Astrocyte of the spinal cord (primary cell): ENCODE data around the gene PROC.

Source experiments
- DNase-seq: peaks from one replicate; pipeline ENCODE4 v3.0.0; 2011; ENCODE audit warnings: low read depth, low spot score
- H3K4me3 ChIP-seq: 2 replicates; pipeline ENCODE4 v1.5.1; 2011; ENCODE audit warnings: low read depth, mild to moderate bottlenecking, low read length, moderate library complexity
- in situ Hi-C: cut with HindIII; loops from 2 replicates; pipeline ENCODE4 v1.10.0; 2017; ENCODE audit warnings: low sequenced_read_pairs
- TF ChIP-seq, protein P1 (sequence below): IDR thresholded peaks from 2 replicates; pipeline ENCODE4 v1.5.1; 2012; ENCODE audit warnings: low read depth, mild to moderate bottlenecking, low read length, inconsistent platforms

Gene PROC

GRCh38 chr2:127378720-127379119 is 39.5 kb upstream of the PROC start:
- in situ Hi-C loops: no loop called here
- H3K4me3 ChIP-seq: no peak overlapping the region
- DNase-seq: no peak
- TF ChIP-seq, protein P1, sequence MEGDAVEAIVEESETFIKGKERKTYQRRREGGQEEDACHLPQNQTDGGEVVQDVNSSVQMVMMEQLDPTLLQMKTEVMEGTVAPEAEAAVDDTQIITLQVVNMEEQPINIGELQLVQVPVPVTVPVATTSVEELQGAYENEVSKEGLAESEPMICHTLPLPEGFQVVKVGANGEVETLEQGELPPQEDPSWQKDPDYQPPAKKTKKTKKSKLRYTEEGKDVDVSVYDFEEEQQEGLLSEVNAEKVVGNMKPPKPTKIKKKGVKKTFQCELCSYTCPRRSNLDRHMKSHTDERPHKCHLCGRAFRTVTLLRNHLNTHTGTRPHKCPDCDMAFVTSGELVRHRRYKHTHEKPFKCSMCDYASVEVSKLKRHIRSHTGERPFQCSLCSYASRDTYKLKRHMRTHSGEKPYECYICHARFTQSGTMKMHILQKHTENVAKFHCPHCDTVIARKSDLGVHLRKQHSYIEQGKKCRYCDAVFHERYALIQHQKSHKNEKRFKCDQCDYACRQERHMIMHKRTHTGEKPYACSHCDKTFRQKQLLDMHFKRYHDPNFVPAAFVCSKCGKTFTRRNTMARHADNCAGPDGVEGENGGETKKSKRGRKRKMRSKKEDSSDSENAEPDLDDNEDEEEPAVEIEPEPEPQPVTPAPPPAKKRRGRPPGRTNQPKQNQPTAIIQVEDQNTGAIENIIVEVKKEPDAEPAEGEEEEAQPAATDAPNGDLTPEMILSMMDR: no peak

GRCh38 chr2:127379712-127380355 is 38.4 kb upstream of the PROC start:
- in situ Hi-C loops: no loop called here
- no peak for DNase-seq
- TF ChIP-seq, protein P1: no peak
- H3K4me3 ChIP-seq: no peak overlapping the region

GRCh38 chr2:127381762-127382161 is 36.5 kb upstream of the PROC start:
- TF ChIP-seq, protein P1: no peak
- H3K4me3 ChIP-seq: no peak overlapping the region
- in situ Hi-C loops: no loop called here
- DNase-seq: no peak

- in situ Hi-C loops: no loop called here
- TF ChIP-seq, protein P1: no peak
- no peak for DNase-seq
- no peak overlapping the region for H3K4me3 ChIP-seq
Measured at GRCh38 chr2:127382831-127383230, 35.4 kb upstream of the PROC start.

- DNase-seq: no peak
- TF ChIP-seq, protein P1: no peak
- in situ Hi-C loops: no loop called here
- no peak overlapping the region for H3K4me3 ChIP-seq
Measured at GRCh38 chr2:127384529-127384928, 33.7 kb upstream of the PROC start.

DNA sequence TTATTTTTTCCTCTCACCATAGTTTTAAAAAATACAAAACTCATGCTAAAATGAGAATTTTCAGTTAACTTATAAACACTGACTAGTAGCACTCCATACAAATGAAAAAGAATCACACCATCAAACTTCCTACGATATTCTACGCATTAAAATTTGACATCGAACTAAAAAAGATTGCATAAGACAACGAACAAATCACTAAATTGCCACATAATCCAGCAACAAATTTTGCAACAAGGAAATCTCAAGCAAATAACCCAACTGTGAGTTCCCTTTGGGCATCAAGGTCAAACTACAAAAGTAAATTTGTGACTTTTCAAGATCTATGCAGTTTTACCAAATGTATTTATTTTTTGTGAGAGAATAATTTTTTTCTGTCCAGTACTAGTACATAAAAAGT is 32.0 kb upstream of the PROC start:
- DNase-seq: no peak
- peak overlapping the region; percentile 80 for H3K4me3 ChIP-seq
- TF ChIP-seq, protein P1: no peak
- in situ Hi-C loops: no loop called here
